HFF-Myc (cell line): Measurements from ENCODE around the gene DALRD3.

ENCODE experiments used
- DNase-seq: peaks from one replicate; pipeline ENCODE4 v3.0.0-alpha.2; 2011; ENCODE audit warnings: low read depth; ENCODE audit errors: extremely low read depth
- H3K4me3 ChIP-seq: replicated peaks from 2 replicates; pipeline ENCODE4 v1.5.1; 2011; ENCODE audit warnings: low read depth, mild to moderate bottlenecking, control low read depth, low read length
- TF ChIP-seq, protein P1 (sequence below): IDR thresholded peaks from 2 replicates; pipeline ENCODE4 v1.5.1; 2012; ENCODE audit warnings: mild to moderate bottlenecking, low read depth, low read length, control low read depth; ENCODE audit errors: missing control alignments

The DALRD3 gene

DNA sequence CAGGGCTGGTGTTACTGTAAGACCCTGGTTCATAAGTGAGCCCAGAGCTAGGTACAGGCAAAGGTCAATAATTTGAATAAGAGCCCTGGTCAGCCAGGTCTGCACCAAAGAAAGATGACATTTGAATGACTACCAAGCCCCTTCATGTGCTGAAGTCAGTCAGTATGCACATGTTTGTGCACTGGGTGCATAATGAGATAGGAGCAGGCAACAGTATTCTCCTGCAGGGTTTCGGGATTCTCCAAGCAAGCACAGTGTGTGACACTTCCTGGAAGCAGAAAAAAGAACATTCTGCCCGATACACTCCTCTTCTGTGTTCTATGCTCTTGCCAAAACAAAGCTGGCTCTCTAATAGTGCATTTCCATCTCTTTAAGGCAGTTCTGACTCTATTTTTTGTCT, 16.3 kb upstream of the DALRD3 start:
- H3K4me3 ChIP-seq: no peak overlapping the region
- TF ChIP-seq, protein P1, sequence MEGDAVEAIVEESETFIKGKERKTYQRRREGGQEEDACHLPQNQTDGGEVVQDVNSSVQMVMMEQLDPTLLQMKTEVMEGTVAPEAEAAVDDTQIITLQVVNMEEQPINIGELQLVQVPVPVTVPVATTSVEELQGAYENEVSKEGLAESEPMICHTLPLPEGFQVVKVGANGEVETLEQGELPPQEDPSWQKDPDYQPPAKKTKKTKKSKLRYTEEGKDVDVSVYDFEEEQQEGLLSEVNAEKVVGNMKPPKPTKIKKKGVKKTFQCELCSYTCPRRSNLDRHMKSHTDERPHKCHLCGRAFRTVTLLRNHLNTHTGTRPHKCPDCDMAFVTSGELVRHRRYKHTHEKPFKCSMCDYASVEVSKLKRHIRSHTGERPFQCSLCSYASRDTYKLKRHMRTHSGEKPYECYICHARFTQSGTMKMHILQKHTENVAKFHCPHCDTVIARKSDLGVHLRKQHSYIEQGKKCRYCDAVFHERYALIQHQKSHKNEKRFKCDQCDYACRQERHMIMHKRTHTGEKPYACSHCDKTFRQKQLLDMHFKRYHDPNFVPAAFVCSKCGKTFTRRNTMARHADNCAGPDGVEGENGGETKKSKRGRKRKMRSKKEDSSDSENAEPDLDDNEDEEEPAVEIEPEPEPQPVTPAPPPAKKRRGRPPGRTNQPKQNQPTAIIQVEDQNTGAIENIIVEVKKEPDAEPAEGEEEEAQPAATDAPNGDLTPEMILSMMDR: no peak
- DNase-seq: no peak

DNA sequence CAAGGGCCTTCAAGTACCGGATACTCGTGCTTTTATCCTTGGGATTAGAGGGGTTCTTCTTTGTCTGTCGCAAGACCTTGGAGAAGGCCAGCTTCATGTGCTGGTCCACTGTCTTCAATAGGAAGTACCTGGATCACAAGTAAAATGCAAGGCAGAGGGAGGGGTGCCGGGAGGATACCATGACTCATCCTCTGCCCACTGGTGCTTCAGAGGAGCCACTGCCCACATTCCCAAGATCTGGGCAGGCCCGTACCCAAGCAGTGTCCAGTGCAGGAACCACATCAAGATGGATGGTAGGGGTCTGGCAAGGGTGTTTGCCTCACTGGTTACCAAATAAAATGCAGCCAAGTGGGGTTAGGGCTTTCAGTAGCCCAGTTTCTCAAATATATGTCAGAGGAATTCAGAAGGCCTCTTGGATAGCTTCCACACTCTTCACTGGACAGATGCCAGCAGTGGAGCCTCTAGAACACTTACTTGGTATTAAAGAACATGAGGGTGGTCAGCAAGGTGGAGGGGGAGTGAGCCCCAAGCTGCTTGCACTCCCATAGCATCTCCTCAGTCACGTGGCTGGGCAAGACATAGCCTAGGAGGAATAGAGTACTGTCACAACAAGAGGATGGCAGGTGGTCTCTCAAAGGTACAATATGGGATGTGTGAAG, 14.4 kb upstream of the DALRD3 start:
- no peak for DNase-seq
- TF ChIP-seq, protein P1: no peak
- no peak overlapping the region for H3K4me3 ChIP-seq

DNA sequence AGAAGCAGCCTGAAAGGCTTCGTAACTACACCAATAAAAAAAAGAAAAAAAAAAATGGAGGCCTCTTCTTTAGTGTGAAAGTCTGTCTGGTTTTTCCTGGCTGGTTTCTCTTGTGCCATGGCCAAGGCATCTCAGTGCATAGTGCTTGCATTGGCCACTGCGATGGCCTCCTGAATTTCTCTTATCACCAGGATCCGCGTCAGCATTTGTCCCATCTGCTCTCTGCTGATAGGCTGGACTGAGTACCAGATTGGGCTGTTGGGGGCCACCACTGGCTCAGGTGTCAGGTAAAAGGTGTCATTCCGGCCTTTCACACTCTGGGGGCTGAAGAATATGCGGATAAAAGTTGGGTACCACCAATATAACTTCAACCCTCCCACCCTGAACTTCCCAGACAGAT, 11.9 kb upstream of the DALRD3 start:
- TF ChIP-seq, protein P1: no peak
- no peak for DNase-seq
- no peak overlapping the region for H3K4me3 ChIP-seq

GRCh38 chr3:49029563-49029884, 11.1 kb upstream of the DALRD3 start:
- DNase-seq: no peak
- TF ChIP-seq, protein P1: no peak
- H3K4me3 ChIP-seq: peak overlapping the region; percentile 92

- peak; percentile 71 for DNase-seq
- H3K4me3 ChIP-seq: peak within 1 kb of the TSS; percentile 92
- TF ChIP-seq, protein P1: no peak
These were observed 10.5 kb upstream of the DALRD3 start, which contains the start of gene IMPDH2 for GRCh38 chr3:49028673-49029562. Gene IMPDH2 (minus strand): TSS chr3:49029398. CDS start chr3:49029350, 48 bp downstream.

- no peak for DNase-seq
- H3K4me3 ChIP-seq: peak overlapping the region; percentile 92
- TF ChIP-seq, protein P1: no peak
These were observed 9.9 kb upstream of the DALRD3 start for GRCh38 chr3:49028298-49028672.
